CD4-positive, alpha-beta T cell (primary cell): ENCODE results near the gene CLEC18B. TPM values are rescaled to one million over a fixed set of nuclear protein-coding genes. Genes with fewer than 3 reads are reported as not detected.
"Not testable (repeated sequence)": the region's sequence is repeated elsewhere in the genome, so short reads cannot be mapped to it uniquely, and the experiment has no call there.

Experiments used
- ATAC-seq: fragments of 200-7000 bp; cut with Tn5 transposase; one replicate; pipeline ENCODE4 v1.10.0; 2022; ENCODE audit warnings: mild to moderate bottlenecking; ENCODE audit not compliant: poor library complexity
- CTCF ChIA-PET: fragments of 350-600 bp; sonication (Branson Sonifier 250); formaldehyde crosslinking; loops from one replicate; lab custom pipeline; 2021; ENCODE audit warnings: antibody characterized with exemption, inconsistent platforms; lab: Charles Lee
- POLR2A ChIA-PET: fragments of 350-600 bp; sonication (Branson Sonifier 250); formaldehyde crosslinking; loops from one replicate; lab custom pipeline; 2021; ENCODE audit warnings: antibody characterized with exemption, inconsistent platforms; lab: Charles Lee
- DNase-seq, 14 experiments: peaks; one replicate each; pipeline ENCODE4 v3.0.0-alpha.2; 2013 to 2020; ENCODE audit warnings: mixed read lengths in 2 of 14
- H3K27ac ChIP-seq, 2 donors: one replicate each; pipeline versions ENCODE4 v1.5.1 to v1.7.0; 2013; ENCODE audit warnings: low read length in 2 of 2, low read depth in 1 of 2, mild to moderate bottlenecking in 1 of 2
- H3K27me3 ChIP-seq, 2 experiments: 1 replicate in 1 of 2; 2 replicates in 1 of 2; pipeline versions ENCODE4 v1.6.1 to v1.7.0; 2013; ENCODE audit warnings: low read length in 2 of 2, control low read depth in 1 of 2, mild to moderate bottlenecking in 1 of 2, moderate library complexity in 1 of 2; ENCODE audit not compliant: insufficient read depth in 2 of 2, control insufficient read depth in 1 of 2
- H3K36me3 ChIP-seq: one replicate; pipeline ENCODE4 v1.6.1; 2013; ENCODE audit warnings: low read length, control low read depth; ENCODE audit not compliant: insufficient read depth
- H3K4me1 ChIP-seq: one replicate; pipeline ENCODE4 v1.6.1; 2013; ENCODE audit warnings: low read length, control low read depth; ENCODE audit not compliant: insufficient read depth
- H3K4me3 ChIP-seq: one replicate; pipeline ENCODE4 v1.5.1; 2013; ENCODE audit warnings: mild to moderate bottlenecking, low read length, moderate library complexity
- H3K9me3 ChIP-seq, 2 experiments: 1 replicate in 1 of 2; 2 replicates in 1 of 2; pipeline versions ENCODE4 v1.6.1 to v1.7.0; 2013; ENCODE audit warnings: low read length in 2 of 2, mild to moderate bottlenecking in 2 of 2, control low read depth in 1 of 2, moderate library complexity in 1 of 2; ENCODE audit not compliant: control insufficient read depth in 1 of 2, insufficient read depth in 1 of 2
- H3K27ac Mint-ChIP-seq: one replicate; pipeline ENCODE4 v1.8.0; 2020; ENCODE audit warnings: mixed read lengths
- H3K27me3 Mint-ChIP-seq: one replicate; pipeline ENCODE4 v1.8.0; 2021; ENCODE audit warnings: mixed read lengths
- H3K36me3 Mint-ChIP-seq: one replicate; pipeline ENCODE4 v1.8.0; 2021; ENCODE audit warnings: low read depth, mixed read lengths
- H3K4me1 Mint-ChIP-seq: one replicate; pipeline ENCODE4 v1.8.0; 2021; ENCODE audit warnings: low read depth, mixed read lengths
- H3K4me3 Mint-ChIP-seq: one replicate; pipeline ENCODE4 v1.8.0; 2020; ENCODE audit warnings: mild to moderate bottlenecking, mixed read lengths
- H3K9me3 Mint-ChIP-seq: one replicate; pipeline ENCODE4 v1.8.0; 2020; ENCODE audit warnings: mixed read lengths
- intact Hi-C, 2 experiments: fragments of 100-400 bp; cut with DNase I in 1 of 2; cut with micrococcal nuclease in 1 of 2; formaldehyde crosslinking; loops; one replicate each; pipeline versions ENCODE4 v1.15.1 to v1.9.0; 2023 to 2025; cut with DNase I, micrococcal nuclease
- total RNA-seq, 174 experiments: library from RNA in 2 of 174; stranded (reverse) in 2 of 174; gene quantifications; one replicate each; pipeline ENCODE4 v1.2.3 and lab custom pipeline; 2021 to 2026

The CLEC18B gene
- total RNA-seq, 2 experiments from 2014 or later = 1.1 TPM

DNA sequence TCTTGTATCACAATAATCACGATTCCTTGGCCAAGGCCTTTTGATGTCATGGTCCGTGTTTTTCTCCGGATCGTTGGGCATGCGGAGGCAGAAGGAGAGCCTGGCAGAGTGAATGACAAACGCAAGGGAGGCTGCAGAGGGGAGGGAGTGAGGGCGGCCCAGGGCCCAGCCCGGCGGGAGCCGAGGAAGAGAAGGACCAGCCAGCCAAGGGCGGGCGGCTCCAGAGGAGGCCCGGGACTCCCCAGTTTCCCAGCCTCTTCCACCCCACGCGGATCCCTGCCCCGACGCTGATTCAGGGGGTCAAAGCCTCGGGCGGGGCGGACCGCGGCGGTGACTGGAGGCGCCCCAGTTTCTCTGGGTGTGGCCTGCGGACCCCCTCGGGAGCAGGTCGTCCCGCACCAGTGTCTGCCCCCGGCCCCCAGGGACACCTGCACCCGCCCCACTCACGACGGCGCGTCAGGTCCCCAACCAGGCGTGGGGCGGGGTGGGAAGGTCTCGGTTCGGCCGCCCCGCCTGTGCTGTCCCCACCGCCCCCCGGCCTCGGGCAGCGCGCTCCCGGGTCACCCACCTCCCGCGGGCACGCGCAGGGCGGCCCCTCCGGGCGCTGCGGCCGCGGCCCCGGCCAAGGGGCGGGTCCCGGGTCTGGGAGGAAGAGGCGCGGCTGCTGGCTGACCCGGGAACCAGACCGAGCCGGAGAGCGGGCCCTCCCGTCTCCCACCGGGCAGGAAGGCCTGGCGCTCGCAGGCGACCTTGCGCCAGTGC, 14.5 kb downstream of the CLEC18B start:
- H3K36me3 ChIP-seq, H3K27ac Mint-ChIP-seq, H3K4me1 ChIP-seq, DNase-seq, H3K4me3 Mint-ChIP-seq, H3K9me3 ChIP-seq, intact Hi-C loops, H3K27me3 Mint-ChIP-seq, H3K27ac ChIP-seq, CTCF ChIA-PET, H3K9me3 Mint-ChIP-seq, H3K36me3 Mint-ChIP-seq, H3K4me1 Mint-ChIP-seq, H3K4me3 ChIP-seq, POLR2A ChIA-PET, H3K27me3 ChIP-seq: not testable (repeated sequence)
- peak; percentile 24 for ATAC-seq

DNA sequence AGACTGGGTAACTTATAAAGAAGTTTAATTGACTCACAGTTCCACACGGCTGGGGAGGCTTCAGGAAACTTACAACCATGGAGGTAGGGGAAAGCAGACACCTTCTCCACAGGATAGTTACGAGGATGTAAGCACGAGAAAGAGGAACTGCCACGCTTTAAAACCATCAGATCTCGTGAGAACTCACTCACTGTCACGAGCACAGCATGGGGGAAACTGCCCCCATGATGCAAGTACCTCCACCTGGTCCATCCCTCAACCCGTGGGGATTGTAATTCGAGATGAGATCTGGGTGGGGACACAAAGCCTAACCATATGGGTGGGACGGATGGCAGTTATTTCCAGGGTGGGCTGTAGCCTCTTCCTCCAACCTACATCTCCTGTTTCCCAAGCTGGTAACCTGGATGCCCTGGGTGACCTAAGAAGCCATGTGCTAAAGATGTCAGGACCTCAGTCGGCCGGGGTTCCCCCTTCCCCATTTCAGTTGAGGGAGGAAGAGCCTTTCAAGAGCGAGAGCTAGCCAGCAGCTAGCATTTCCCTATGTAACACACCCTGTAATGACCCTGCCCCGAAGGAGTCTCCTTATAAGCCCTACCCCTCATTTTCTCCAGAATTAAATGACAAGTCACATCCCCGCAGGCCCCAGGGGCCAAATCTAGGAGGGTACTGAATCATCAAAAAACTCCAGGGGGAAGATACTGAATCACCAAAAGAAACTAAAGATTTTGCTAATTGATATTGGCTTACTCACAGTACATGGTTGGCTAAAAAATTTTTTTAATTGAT, 16.9 kb downstream of the CLEC18B start:
- H3K9me3 ChIP-seq, H3K4me3 ChIP-seq, H3K4me1 ChIP-seq, ATAC-seq, H3K4me3 Mint-ChIP-seq, intact Hi-C loops, H3K4me1 Mint-ChIP-seq, CTCF ChIA-PET, H3K27ac Mint-ChIP-seq, H3K27me3 ChIP-seq, POLR2A ChIA-PET, H3K9me3 Mint-ChIP-seq, H3K36me3 ChIP-seq, H3K36me3 Mint-ChIP-seq, H3K27me3 Mint-ChIP-seq, H3K27ac ChIP-seq, DNase-seq: not testable (repeated sequence)

DNA sequence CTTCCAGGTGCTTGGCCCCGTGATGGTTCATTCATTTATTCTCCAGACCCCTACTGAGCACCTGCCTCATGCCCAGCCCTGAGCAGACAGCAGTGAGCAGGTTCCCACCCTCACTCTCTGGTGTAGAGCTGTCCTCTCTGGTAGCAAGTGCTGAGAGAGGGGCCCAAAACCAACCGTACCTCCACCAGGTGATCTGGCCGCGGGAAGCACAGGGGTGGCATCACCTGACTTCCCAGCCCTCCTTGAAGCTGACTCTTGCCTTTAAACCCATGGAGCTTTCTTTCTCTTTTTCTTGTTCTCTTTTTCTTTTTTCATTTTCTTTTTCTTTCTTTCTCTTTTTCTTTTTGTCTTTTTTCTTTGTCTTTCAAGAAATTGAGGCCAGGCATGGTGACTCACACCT, 21.0 kb downstream of the CLEC18B start:
- not testable (repeated sequence) for H3K4me1 Mint-ChIP-seq, ATAC-seq

DNA sequence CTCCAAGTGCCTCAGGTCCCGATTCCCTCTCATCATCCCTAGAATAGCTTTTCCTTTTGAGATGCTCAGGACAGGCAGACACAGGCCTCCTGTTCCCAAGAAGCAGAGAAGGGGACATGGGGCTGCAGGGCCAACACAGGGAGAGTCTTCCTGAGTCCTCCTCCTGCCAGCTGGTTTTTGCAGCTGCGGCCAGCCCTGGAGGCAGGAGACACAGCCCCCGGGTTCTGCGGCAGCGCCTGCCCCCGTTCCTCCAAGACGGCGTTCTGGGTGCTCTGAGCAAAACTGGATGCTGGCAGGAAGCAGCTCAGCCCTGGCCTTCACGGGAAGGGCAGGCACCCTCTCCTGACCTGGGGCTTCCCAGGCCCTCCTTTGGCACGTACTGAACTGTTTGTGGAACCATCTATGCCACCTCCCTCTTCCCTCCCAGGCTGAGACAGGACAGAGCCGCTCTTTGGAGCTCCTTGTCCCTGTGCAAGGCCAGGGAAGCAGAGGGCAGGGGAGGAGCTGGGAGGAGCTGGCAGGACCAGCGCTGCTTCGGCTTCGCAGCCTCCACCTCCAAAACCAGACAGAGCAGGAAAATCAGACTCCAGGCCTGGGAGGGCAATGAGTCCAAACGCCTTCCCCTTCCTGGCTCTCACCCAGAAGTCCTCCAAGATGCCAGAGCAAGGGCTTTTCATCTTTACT, 22.9 kb downstream of the CLEC18B start:
- not testable (repeated sequence) for H3K27ac Mint-ChIP-seq

More for the DNA sequence above, 21.0 kb downstream of the CLEC18B start:
- H3K9me3 Mint-ChIP-seq, H3K9me3 ChIP-seq, H3K36me3 Mint-ChIP-seq, DNase-seq, H3K27me3 Mint-ChIP-seq, H3K27ac Mint-ChIP-seq, H3K4me1 ChIP-seq, H3K36me3 ChIP-seq, intact Hi-C loops, H3K4me3 Mint-ChIP-seq, H3K27ac ChIP-seq, CTCF ChIA-PET, H3K27me3 ChIP-seq, H3K4me3 ChIP-seq, POLR2A ChIA-PET: not testable (repeated sequence)

DNA sequence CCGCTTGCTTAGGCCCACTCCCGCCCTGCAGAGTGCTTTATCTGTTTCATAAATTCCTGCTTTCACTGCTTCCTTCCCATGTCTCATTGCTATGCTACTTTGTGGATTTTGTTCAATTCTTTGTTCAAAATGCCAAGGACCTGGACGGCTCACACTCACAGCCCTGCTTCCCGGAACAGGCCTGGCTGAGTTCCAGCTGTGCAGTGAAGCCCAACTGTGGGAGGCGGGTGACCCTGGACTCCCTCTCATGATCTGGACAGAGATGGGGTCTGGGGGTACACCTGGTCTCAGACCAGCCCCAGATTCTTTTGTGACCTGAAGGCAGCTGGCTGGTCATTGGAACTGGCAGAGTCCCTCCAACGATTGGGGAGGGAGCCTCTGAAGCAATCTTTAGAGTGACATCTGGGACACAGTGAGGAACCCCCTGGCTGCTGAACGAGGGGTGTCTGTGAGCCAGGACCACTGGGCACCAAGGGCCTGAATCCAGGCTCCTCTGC, 24.7 kb downstream of the CLEC18B start:
- H3K36me3 ChIP-seq, DNase-seq, H3K4me1 Mint-ChIP-seq, intact Hi-C loops, H3K27ac ChIP-seq, POLR2A ChIA-PET, H3K27me3 ChIP-seq, H3K4me1 ChIP-seq, H3K4me3 ChIP-seq, H3K9me3 Mint-ChIP-seq, H3K27me3 Mint-ChIP-seq, ATAC-seq, H3K9me3 ChIP-seq, H3K27ac Mint-ChIP-seq, H3K36me3 Mint-ChIP-seq, H3K4me3 Mint-ChIP-seq, CTCF ChIA-PET: not testable (repeated sequence)

More for the DNA sequence above, 22.9 kb downstream of the CLEC18B start:
- H3K9me3 ChIP-seq, intact Hi-C loops, H3K27ac ChIP-seq, CTCF ChIA-PET, H3K36me3 Mint-ChIP-seq, H3K4me3 Mint-ChIP-seq, ATAC-seq, H3K36me3 ChIP-seq, H3K9me3 Mint-ChIP-seq, H3K4me3 ChIP-seq, DNase-seq, H3K27me3 ChIP-seq, H3K27me3 Mint-ChIP-seq, H3K4me1 ChIP-seq, H3K4me1 Mint-ChIP-seq, POLR2A ChIA-PET: not testable (repeated sequence)

DNA sequence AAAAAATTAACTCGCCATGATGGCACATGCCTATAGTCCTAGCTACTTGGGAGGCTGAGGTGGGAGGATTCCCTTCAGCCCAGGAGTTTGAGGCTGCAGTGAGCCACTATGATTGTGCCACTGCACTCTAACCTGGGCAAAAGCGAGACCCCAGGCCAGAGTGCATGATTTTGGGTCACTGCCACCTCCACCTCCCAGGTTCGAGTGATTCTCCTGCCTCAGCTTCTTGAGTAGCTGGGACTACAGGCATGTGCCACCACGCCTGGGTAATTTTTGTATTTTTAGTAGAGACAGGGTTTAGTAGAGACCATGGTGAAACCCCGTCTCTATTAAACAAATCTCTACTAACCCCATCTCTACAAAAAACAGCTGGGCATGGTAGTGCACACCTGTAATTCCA, 26.7 kb downstream of the CLEC18B start:
- H3K27me3 ChIP-seq, H3K9me3 Mint-ChIP-seq, H3K4me1 ChIP-seq, DNase-seq, H3K27ac Mint-ChIP-seq, intact Hi-C loops, CTCF ChIA-PET, H3K9me3 ChIP-seq, POLR2A ChIA-PET, H3K36me3 ChIP-seq, H3K4me1 Mint-ChIP-seq, H3K4me3 Mint-ChIP-seq, H3K27ac ChIP-seq, H3K36me3 Mint-ChIP-seq, ATAC-seq, H3K4me3 ChIP-seq, H3K27me3 Mint-ChIP-seq: not testable (repeated sequence)
